GM21360 (cell line): ENCODE measurements around the gene NACC2.
"Not testable (repeated sequence)": the region's sequence is repeated elsewhere in the genome, so short reads cannot be mapped to it uniquely, and the experiment has no call there.

Source experiments
- ATAC-seq: cut with Tn5 transposase; IDR thresholded peaks from one replicate; pipeline ENCODE4 v1.9.1; 2021; ENCODE audit warnings: mild to moderate bottlenecking, moderate library complexity; ENCODE audit not compliant: unreplicated experiment

Gene NACC2

GRCh38 chr9:135968601-135969000, 126.5 kb downstream of the NACC2 start:
- ATAC-seq, result no peak

GRCh38 chr9:135968083-135968476, 127.0 kb downstream of the NACC2 start:
- ATAC-seq, result no peak

GRCh38 chr9:135966916-135967260, 128.2 kb downstream of the NACC2 start:
- not testable (repeated sequence) for ATAC-seq

GRCh38 chr9:135965124-135965756, 129.8 kb downstream of the NACC2 start:
- no peak for ATAC-seq

- ATAC-seq, result no peak
Observed at GRCh38 chr9:135963938-135964337, 131.2 kb downstream of the NACC2 start.

GRCh38 chr9:135963338-135963737, 131.8 kb downstream of the NACC2 start:
- ATAC-seq, result no peak

GRCh38 chr9:135962696-135963307, 132.3 kb downstream of the NACC2 start:
- ATAC-seq, result no peak

- no peak for ATAC-seq
Observed at GRCh38 chr9:135961811-135962695, 133.0 kb downstream of the NACC2 start.

GRCh38 chr9:135961277-135961715, 133.8 kb downstream of the NACC2 start, which contains the start of gene UBAC1:
Gene UBAC1, minus strand, starts transcription at chr9:135961373. Its CDS starts 211 bp downstream, at chr9:135961162.
- peak; percentile 88 for ATAC-seq

- ATAC-seq, result peak; percentile 25
Observed at GRCh38 chr9:135960411-135961276, 134.4 kb downstream of the NACC2 start.

- ATAC-seq, result no peak
Observed at GRCh38 chr9:135959814-135960213, 135.3 kb downstream of the NACC2 start.

GRCh38 chr9:135958485-135958884, 136.6 kb downstream of the NACC2 start:
- no peak for ATAC-seq

GRCh38 chr9:135957431-135957830, 137.7 kb downstream of the NACC2 start:
- no peak for ATAC-seq

- ATAC-seq, result no peak
Observed at GRCh38 chr9:135956802-135957174, 138.3 kb downstream of the NACC2 start.
